HTR-8/SVneo (cell line): Measurements from ENCODE around the gene AFAP1.

Experiments
- DNase-seq: peaks from one replicate; pipeline ENCODE4 v3.0.0; 2011; ENCODE audit warnings: low spot score, mixed read lengths; ENCODE audit not compliant: insufficient read length
- FAIRE-seq: peaks from 2 replicates; lab custom pipeline; 2011; peaks lifted over from hg19 to GRCh38; lab: Jason Lieb, UNC

The AFAP1 gene

DNA sequence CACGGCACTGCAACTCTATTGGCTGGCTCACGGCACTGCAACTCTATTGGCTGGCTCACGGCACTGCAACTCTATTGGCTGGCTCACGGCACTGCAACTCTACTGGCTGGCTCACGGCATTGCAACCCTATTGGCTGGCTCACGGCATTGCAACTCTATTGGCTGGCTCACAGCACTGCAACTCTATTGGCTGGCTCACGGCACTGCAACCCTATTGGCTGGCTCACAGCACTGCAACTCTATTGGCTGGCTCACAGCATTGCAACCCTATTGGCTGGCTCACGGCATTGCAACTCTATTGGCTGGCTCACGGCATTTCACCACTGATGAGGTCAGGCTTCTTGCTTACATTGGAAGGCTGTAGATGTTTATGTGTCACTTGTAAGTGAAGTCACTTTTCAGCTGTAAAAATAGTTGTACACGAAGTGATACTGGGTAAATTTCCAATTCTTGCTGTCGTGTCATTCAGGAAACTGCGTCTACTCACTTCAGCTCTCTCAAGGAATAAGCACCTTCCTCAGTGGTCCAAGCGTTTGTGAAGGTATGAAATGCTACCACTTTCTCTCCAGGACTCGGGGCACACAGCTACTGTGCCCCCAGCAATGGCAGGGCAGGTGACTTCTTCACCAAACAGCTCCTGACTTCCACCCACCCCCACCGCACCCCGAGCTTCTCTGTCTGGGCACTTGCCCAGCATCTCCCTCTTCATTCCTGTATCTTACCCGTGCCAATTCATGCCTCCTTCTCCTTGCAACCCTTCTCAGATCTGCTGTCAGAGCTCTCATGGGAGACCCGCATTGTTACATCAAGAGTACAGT is 141.3 kb downstream of the AFAP1 start:
- no peak for DNase-seq
- FAIRE-seq: no peak

GRCh38 chr4:7797330-7797729 is 142.3 kb downstream of the AFAP1 start:
- no peak for FAIRE-seq
- DNase-seq: no peak

- FAIRE-seq (no peak), DNase-seq (no peak)
Measured at GRCh38 chr4:7795983-7796382, 143.7 kb downstream of the AFAP1 start.

DNA sequence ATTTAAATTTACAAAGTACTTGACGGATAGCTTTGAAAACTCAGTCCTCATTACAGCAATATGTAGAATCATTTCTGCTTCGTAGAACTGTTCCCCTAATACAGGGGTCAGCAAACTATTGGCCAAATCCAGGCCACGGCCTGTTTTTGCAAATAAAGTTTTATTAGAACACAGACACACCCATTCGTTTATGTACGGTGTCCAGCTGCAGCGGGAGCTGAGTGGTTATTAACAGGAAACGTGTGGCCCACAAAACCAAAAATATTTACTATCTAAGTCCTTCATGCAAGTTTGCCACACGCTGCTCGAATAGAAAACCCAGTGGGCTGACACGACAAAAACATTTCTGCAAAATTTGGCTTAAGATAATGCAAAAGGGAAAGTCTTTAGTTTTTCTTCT is 146.5 kb downstream of the AFAP1 start:
- DNase-seq: no peak
- FAIRE-seq: no peak

DNA sequence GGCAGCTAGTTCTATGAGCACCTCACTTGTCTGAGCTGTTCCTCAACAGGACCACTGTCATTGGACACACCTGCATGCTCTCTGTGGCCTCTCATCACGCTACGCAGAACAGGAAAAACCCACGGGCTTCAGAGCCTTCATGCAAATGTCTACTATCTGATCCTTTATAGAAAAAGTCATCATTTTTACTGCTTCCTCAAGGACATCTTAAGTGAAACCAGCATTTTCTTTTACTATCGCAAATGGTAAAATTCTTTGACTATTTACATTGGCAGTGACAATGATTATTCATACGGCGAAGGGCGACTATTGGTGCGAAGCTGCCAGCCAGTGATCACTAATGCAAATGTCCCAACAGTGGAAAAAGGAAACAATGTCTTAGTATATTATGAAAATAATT is 147.0 kb downstream of the AFAP1 start:
- DNase-seq: no peak
- FAIRE-seq: no peak

DNA sequence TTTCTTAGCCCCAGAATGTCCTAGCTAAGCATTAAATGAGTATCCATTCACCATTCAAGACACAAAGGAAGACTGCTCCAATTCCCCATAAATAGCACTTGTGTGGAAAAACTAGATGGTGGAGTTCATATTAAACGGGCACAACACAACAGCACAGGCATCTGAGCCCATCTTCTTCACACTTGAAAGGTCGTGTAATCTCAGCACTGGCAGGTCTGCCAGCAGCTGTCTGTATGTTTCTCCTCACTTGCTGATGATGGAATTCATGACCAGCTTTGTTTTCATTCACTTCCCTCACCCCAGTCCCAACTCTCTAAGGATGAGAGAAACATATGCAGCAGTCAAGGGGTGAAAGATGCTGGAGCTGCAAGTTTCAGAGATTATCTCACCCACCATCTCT is 148.7 kb downstream of the AFAP1 start:
- FAIRE-seq (no peak), DNase-seq (no peak)

GRCh38 chr4:7790023-7790422 is 149.6 kb downstream of the AFAP1 start:
- no peak for DNase-seq
- FAIRE-seq: no peak

DNA sequence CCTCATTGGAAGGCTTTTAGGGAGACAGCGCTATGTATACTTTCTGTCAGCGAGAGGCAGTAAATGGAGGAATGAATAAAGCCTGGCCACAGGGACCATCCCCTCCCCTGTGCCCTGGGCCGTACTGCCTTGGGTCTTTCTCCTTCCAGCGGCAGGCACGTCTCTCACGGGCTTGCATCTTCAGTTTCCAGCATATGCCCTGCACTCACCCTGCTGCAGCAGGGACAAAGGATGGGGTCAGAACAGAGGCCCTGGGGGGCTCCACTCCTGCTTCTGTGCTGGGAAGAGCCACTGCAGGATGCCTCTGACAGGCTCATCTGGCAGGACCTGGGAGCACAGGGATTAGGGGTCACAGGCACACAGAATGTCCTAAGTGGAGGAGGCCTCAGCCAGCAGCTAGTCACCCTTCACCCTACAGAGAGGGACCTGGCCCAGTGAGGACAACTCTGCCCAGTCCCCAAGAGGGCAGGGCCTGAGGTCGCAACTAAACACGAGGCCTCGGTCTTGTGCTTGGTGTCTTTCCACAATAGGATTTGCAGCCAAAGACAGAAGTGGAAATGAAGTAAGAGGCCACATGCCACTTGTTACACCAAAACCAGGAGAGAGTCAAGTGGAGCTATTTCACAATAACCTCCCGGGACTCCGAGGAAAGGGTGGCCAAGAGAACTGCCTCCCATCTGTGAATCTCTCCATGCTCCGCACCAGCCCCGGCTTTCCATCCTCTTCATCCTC is 150.8 kb downstream of the AFAP1 start:
- no peak for DNase-seq

DNA sequence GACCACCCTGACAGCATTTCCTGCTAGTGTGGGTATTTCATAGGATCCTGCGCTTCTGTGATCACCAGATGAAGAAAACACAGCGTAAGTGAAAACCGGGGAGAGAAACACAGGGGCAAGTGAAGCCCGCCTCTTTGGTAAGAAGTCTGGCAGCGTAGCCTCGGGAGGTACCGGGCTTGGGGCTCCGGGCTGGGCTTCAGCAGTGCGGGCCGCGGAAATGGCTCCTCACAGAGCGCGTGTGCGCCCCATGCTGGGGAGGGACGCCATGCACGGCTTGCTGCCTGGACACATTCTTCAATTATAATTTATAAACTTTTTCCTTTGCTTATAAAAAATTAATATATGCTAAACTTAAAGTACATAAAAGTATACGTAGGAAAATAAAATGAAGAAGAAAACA is 151.5 kb downstream of the AFAP1 start:
- no peak for DNase-seq
- no peak for FAIRE-seq

More for the DNA sequence above, 150.8 kb downstream of the AFAP1 start:
- FAIRE-seq: no peak

- FAIRE-seq: no peak
- DNase-seq: no peak
Measured at GRCh38 chr4:7787681-7788141, 151.9 kb downstream of the AFAP1 start.

- DNase-seq (no peak), FAIRE-seq (no peak)
Measured at GRCh38 chr4:7787067-7787466, 152.6 kb downstream of the AFAP1 start.

- DNase-seq: no peak
Measured at GRCh38 chr4:7786517-7786916, 153.1 kb downstream of the AFAP1 start.

DNA sequence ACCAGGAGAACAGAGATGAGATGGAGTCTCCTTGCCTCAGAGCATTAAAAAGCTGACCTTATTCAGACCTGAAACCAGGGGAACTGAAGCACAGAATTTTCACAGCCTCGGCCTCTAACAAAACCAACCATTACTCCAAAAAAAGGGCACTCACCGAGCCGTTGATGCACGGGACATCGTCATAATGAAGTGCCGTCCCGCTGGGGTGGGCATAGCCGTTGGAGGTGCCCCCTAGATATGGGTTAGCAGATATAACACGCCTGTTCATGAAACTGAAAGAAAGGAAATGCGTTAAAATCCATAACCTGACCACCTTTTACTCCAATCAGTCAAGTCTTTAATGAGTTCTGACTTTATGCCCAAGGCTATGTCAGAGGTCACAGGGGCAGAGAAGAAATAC is 153.6 kb downstream of the AFAP1 start:
- no peak for FAIRE-seq
- DNase-seq: no peak

More at GRCh38 chr4:7786517-7786916, 153.1 kb downstream of the AFAP1 start:
- FAIRE-seq: no peak

DNA sequence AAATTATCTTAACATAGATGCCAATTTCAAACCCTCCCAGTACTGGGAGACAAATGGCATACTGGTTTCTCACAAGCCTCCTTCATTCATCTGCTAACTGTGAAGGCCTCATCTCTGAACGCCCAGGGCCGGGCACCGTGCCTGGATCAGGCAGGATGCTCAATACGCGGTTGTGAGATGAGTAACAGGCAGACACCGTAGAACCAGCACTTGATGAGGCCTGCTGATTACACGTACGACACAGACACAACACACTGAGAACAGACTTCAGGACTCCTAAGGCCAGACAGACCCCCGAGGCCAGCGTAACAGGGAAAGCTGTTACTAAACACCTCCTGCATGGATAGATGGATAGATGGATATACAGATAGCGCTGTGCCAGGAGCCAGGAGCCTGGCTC is 154.6 kb downstream of the AFAP1 start:
- no peak for DNase-seq

DNA sequence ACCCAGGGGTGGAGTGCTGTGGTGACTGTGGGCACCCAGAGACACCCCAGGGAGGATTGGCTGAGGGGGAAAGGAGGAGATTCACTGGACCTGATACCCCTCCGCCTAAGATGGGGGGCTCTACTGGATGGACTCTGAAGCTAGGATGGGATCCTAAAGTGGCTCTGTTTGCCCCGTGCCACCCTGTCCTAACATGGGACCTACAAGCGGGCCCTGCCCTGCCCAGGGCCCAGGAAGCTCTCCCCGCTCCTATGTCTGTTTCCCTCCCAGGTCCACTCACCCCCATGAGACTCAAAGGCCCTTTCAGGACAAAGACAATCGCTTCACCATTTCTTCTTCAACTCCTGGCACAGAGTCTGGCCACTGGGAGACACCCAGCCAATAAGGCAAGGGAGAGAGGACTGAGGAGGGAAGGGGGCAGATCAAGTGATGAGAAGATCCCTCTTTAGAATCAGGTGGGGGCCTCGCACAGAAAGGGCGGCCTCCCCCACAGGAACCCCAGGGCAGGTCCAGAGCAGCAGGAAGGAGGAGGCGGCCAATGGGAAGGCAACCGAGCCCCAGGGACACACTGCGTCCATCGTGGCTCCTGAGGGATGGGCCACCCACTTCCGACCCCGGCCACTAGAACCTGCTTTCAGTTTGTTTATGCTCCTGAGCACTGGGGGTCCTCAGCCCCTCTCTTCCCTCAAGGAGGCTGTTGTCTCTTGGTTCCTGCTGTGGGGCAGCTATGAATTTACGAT is 155.4 kb downstream of the AFAP1 start:
- DNase-seq: no peak
- no peak for FAIRE-seq

More for the DNA sequence above, 154.6 kb downstream of the AFAP1 start:
- no peak for FAIRE-seq

DNA sequence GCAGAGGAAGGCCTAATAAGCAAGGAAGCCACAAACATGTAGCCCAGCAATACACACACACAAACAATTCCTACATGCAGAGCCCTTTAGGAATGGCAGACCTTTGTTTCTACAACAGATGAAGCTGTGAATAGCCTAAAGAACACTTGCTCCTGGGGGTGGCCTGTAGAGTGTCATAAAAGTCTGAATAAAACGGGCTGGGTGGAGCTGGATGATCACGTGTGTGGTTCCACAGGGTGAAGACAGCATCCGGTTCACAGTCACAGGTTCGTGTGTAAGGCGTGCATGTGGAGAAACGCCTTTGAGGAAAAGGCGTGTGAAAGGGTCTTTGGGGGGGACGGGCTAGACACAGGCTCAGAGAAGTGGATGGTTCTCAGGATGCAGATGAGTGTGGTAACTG is 156.1 kb downstream of the AFAP1 start:
- no peak for DNase-seq
- FAIRE-seq: no peak

DNA sequence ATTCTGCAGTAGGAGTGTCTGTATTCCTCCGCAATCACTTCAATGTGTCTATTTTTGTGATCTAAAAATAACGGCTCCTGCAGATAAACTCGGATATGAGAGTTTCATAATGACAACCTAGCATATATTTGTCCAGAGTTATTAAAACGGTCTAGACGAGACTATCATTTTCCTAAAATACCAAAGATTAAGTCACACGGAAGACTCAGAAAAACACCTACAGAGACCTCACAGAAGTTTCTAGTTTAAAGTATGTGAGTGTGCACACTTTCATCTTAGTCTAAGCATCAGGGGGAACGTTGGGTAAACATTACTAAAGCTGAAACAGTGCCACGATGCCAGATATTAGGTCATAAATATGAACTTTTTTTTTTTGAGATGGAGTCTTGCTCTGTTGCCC is 156.9 kb downstream of the AFAP1 start:
- no peak for DNase-seq
- no peak for FAIRE-seq

GRCh38 chr4:7781993-7782392 is 157.7 kb downstream of the AFAP1 start:
- DNase-seq: no peak
- no peak for FAIRE-seq

- FAIRE-seq: no peak
- no peak for DNase-seq
Measured at GRCh38 chr4:7781366-7781765, 158.3 kb downstream of the AFAP1 start.

- no peak for FAIRE-seq
- no peak for DNase-seq
Measured at GRCh38 chr4:7780751-7781348, 158.8 kb downstream of the AFAP1 start.

DNA sequence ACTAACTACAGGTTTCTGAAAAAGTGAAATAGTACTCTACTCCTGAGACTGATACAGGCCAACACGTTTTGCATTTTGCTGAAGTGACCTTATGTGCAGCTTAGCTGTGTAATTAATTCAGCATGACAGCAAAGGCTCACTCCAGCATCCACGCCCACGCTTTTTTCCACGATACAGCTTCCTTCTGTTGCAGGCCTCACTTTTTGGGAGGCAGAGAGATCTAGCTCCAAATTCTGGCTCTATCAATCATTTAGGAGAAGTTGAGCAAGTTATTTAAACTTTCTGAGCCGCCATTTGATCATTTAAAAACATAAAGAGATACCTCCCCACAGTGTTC is 160.3 kb downstream of the AFAP1 start:
- no peak for FAIRE-seq
- no peak for DNase-seq
